Naive thymus-derived CD4-positive, alpha-beta T cell (primary cell): ENCODE results near the gene FRMPD4. TPM values are rescaled to one million over a fixed set of nuclear protein-coding genes. Genes with fewer than 3 reads are reported as not detected.
A peak's percentile ranks its signal among the peaks of the same experiment; 100 is the strongest.

ENCODE experiments used
- ATAC-seq: fragments of 150-1000 bp; cut with Tn5 transposase; 2 replicates; pipeline ENCODE4 v1.10.0; 2021; ENCODE audit warnings: mild to moderate bottlenecking, moderate library complexity
- CTCF ChIA-PET: fragments of 350-600 bp; sonication (Branson Sonifier 250); formaldehyde crosslinking; loops from one replicate; lab custom pipeline; 2021; ENCODE audit warnings: antibody characterized with exemption; lab: Charles Lee
- POLR2A ChIA-PET: fragments of 350-600 bp; sonication (Branson Sonifier 250); formaldehyde crosslinking; loops from one replicate; lab custom pipeline; 2021; ENCODE audit warnings: antibody characterized with exemption, inconsistent platforms; lab: Charles Lee
- DNase-seq, 9 donors: peaks; one replicate each; pipeline versions ENCODE4 v3.0.0 to v3.0.0-alpha.2; 2020 to 2022; ENCODE audit warnings: mixed read lengths in 1 of 9
- H3K27ac ChIP-seq: one replicate; pipeline ENCODE4 v1.7.0; 2013; ENCODE audit warnings: mild to moderate bottlenecking, low read depth, low read length, moderate library complexity
- H3K27me3 ChIP-seq, 2 donors: one replicate each; pipeline ENCODE4 v1.7.0; 2013; ENCODE audit warnings: low read length in 2 of 2, mild to moderate bottlenecking in 2 of 2, moderate library complexity in 2 of 2; ENCODE audit not compliant: control insufficient read depth in 2 of 2, insufficient read depth in 2 of 2
- H3K36me3 ChIP-seq, 3 experiments: 1 replicate in 2 of 3; 2 replicates in 1 of 3; pipeline ENCODE4 v1.7.0; 2013; ENCODE audit warnings: low read length in 3 of 3, mild to moderate bottlenecking in 3 of 3, moderate library complexity in 1 of 3; ENCODE audit not compliant: insufficient read depth in 3 of 3, control insufficient read depth in 2 of 3
- H3K4me1 ChIP-seq, 2 donors: one replicate each; pipeline ENCODE4 v1.7.0; 2013; ENCODE audit warnings: low read length in 2 of 2, mild to moderate bottlenecking in 2 of 2, moderate library complexity in 1 of 2; ENCODE audit not compliant: control insufficient read depth in 2 of 2, insufficient read depth in 2 of 2
- H3K4me3 ChIP-seq: 2 replicates; pipeline ENCODE4 v1.7.0; 2013; ENCODE audit warnings: mild to moderate bottlenecking, low read length
- H3K9me3 ChIP-seq, 3 experiments: 1 replicate in 2 of 3; 2 replicates in 1 of 3; pipeline ENCODE4 v1.7.0; 2013; ENCODE audit warnings: low read length in 3 of 3; ENCODE audit not compliant: control insufficient read depth in 2 of 3
- H3K27ac Mint-ChIP-seq, 9 donors: one replicate each; pipeline ENCODE4 v1.8.0; 2020 to 2022; ENCODE audit warnings: mixed read lengths in 9 of 9, mild to moderate bottlenecking in 8 of 9, moderate library complexity in 5 of 9, inconsistent platforms in 2 of 9
- H3K27me3 Mint-ChIP-seq, 5 donors: one replicate each; pipeline ENCODE4 v1.8.0; 2021 to 2022; ENCODE audit warnings: mixed read lengths in 5 of 5, mild to moderate bottlenecking in 1 of 5
- H3K36me3 Mint-ChIP-seq, 5 donors: one replicate each; pipeline ENCODE4 v1.8.0; 2020 to 2022; ENCODE audit warnings: mixed read lengths in 5 of 5, mild to moderate bottlenecking in 3 of 5, inconsistent platforms in 1 of 5
- H3K4me1 Mint-ChIP-seq, 7 donors: one replicate each; pipeline ENCODE4 v1.8.0; 2020 to 2022; ENCODE audit warnings: mixed read lengths in 7 of 7, mild to moderate bottlenecking in 3 of 7, inconsistent platforms in 1 of 7
- H3K4me3 Mint-ChIP-seq, 10 donors: one replicate each; pipeline ENCODE4 v1.8.0; 2020 to 2022; ENCODE audit warnings: mild to moderate bottlenecking in 10 of 10, mixed read lengths in 10 of 10, moderate library complexity in 6 of 10, inconsistent platforms in 2 of 10
- H3K9me3 Mint-ChIP-seq, 11 donors: one replicate each; pipeline ENCODE4 v1.8.0; 2020 to 2022; ENCODE audit warnings: mixed read lengths in 11 of 11, mild to moderate bottlenecking in 4 of 11, inconsistent platforms in 1 of 11, moderate library complexity in 1 of 11
- intact Hi-C, 2 donors: fragments of 100-400 bp; cut with micrococcal nuclease; formaldehyde crosslinking; loops; one replicate each; pipeline ENCODE4 v1.15.1; 2023
- polyA plus RNA-seq, 2 donors: library from polyadenylated mRNA; unstranded; fragments of 300-500 nt; fragmentation: Illumina TruSeq; gene quantifications; one replicate each; pipeline ENCODE4 v1.2.3, GENCODE V29; 2021
- total RNA-seq, 6 experiments: library from RNA in 5 of 6; stranded (reverse) in 5 of 6; gene quantifications; 1 replicate in 5 of 6; 2 replicates in 1 of 6; pipeline ENCODE4 v1.2.3 and lab custom pipeline; 2021 to 2026

The FRMPD4 gene
- total and polyA plus RNA-seq, 7 experiments from 2014 or later, result not detected

- DNase-seq, result no peak
- Histone ChIP-seq H3K36me3 (no peaks in the 10 kb centered on the region), H3K27ac (no peak overlapping the region), H3K4me1 (no peaks in the 10 kb centered on the region), H3K4me3 (no peak overlapping the region), H3K27me3 (no peaks in the 10 kb centered on the region), H3K9me3 (no peaks in the 10 kb centered on the region)
- Mint-ChIP-seq H3K27me3 (no peaks in the 10 kb centered on the region), H3K9me3 (peaks cover 0 to 2% (median 0%) of the 10 kb centered on the region in 11 donors), H3K27ac (no peak overlapping the region), H3K36me3 (no peaks in the 10 kb centered on the region), H3K4me1 (no peaks in the 10 kb centered on the region), H3K4me3 (no peak overlapping the region)
- intact Hi-C loops, result no loop called here
- ChIA-PET CTCF (no interaction called here), POLR2A (no interaction called here)
- ATAC-seq, result no peak
Measured at GRCh38 chrX:12197030-12197429, 58.8 kb downstream of the FRMPD4 start.

- DNase-seq (no peak), ATAC-seq (no peak)
- H3K27me3 Mint-ChIP-seq, result peaks cover 0 to 5% (median 0%) of the 10 kb centered on the region in 5 donors
- Histone ChIP-seq H3K9me3 (no peaks in the 10 kb centered on the region), H3K27me3 (no peaks in the 10 kb centered on the region), H3K27ac (no peak overlapping the region), H3K4me1 (no peaks in the 10 kb centered on the region), H3K4me3 (no peak overlapping the region), H3K36me3 (no peaks in the 10 kb centered on the region)
- CTCF ChIA-PET, result no interaction called here
- H3K9me3 Mint-ChIP-seq, result peaks cover 0 to 4% (median 0%) of the 10 kb centered on the region in 11 donors
- H3K36me3 Mint-ChIP-seq, result no peaks in the 10 kb centered on the region
- intact Hi-C loops, result no loop called here
- H3K4me3 Mint-ChIP-seq, result no peak overlapping the region
- POLR2A ChIA-PET, result no interaction called here
- H3K27ac Mint-ChIP-seq, result no peak overlapping the region
- no peaks in the 10 kb centered on the region for H3K4me1 Mint-ChIP-seq
Measured at GRCh38 chrX:12206413-12206812, 68.1 kb downstream of the FRMPD4 start.

GRCh38 chrX:12210196-12210815, 72.0 kb downstream of the FRMPD4 start:
- H3K4me1 Mint-ChIP-seq, result no peaks in the 10 kb centered on the region
- no peaks in the 10 kb centered on the region for H3K9me3 ChIP-seq
- no peaks in the 10 kb centered on the region for H3K27me3 ChIP-seq
- DNase-seq (no peak), ATAC-seq (no peak)
- no peak overlapping the region for H3K4me3 Mint-ChIP-seq
- peaks cover 0 to 2% (median 0%) of the 10 kb centered on the region in 5 donors for H3K27me3 Mint-ChIP-seq
- no peaks in the 10 kb centered on the region for H3K36me3 ChIP-seq
- H3K9me3 Mint-ChIP-seq, result peaks cover 0 to 4% (median 0%) of the 10 kb centered on the region in 11 donors
- H3K4me1 ChIP-seq, result no peaks in the 10 kb centered on the region
- CTCF ChIA-PET, result no interaction called here
- intact Hi-C loops, result no loop called here
- POLR2A ChIA-PET, result no interaction called here
- H3K27ac ChIP-seq, result no peak overlapping the region
- H3K4me3 ChIP-seq, result no peak overlapping the region
- H3K27ac Mint-ChIP-seq, result no peak overlapping the region
- H3K36me3 Mint-ChIP-seq, result no peaks in the 10 kb centered on the region

GRCh38 chrX:12210971-12211370, 72.7 kb downstream of the FRMPD4 start:
- H3K4me3 ChIP-seq, result no peak overlapping the region
- no peaks in the 10 kb centered on the region for H3K36me3 ChIP-seq
- Mint-ChIP-seq H3K27ac (no peak overlapping the region), H3K36me3 (no peaks in the 10 kb centered on the region), H3K4me3 (no peak overlapping the region), H3K27me3 (peaks cover 0 to 4% (median 0%) of the 10 kb centered on the region in 5 donors), H3K4me1 (no peaks in the 10 kb centered on the region), H3K9me3 (peaks cover 0 to 4% (median 0%) of the 10 kb centered on the region in 11 donors)
- H3K9me3 ChIP-seq, result no peaks in the 10 kb centered on the region
- H3K27ac ChIP-seq, result no peak overlapping the region
- no peaks in the 10 kb centered on the region for H3K4me1 ChIP-seq
- H3K27me3 ChIP-seq, result no peaks in the 10 kb centered on the region
- ChIA-PET POLR2A (no interaction called here), CTCF (no interaction called here)
- ATAC-seq, result no peak
- no peak for DNase-seq
- intact Hi-C loops, result no loop called here

GRCh38 chrX:12223650-12224049, 85.4 kb downstream of the FRMPD4 start:
- no peak for DNase-seq
- no peaks in the 10 kb centered on the region for H3K9me3 ChIP-seq
- ChIA-PET POLR2A (no interaction called here), CTCF (no interaction called here)
- Mint-ChIP-seq H3K27ac (no peak overlapping the region), H3K36me3 (no peaks in the 10 kb centered on the region), H3K9me3 (no peaks in the 10 kb centered on the region), H3K4me1 (no peaks in the 10 kb centered on the region), H3K4me3 (no peak overlapping the region), H3K27me3 (peaks cover 0 to 4% (median 0%) of the 10 kb centered on the region in 5 donors)
- no peak for ATAC-seq
- intact Hi-C loops, result no loop called here
- H3K4me1 ChIP-seq, result no peaks in the 10 kb centered on the region
- H3K4me3 ChIP-seq, result no peak overlapping the region
- no peaks in the 10 kb centered on the region for H3K36me3 ChIP-seq
- no peak overlapping the region for H3K27ac ChIP-seq
- no peaks in the 10 kb centered on the region for H3K27me3 ChIP-seq

- CTCF ChIA-PET, result no interaction called here
- ATAC-seq (no peak), DNase-seq (no peak)
- H3K4me3 Mint-ChIP-seq, result no peak overlapping the region
- no peaks in the 10 kb centered on the region for H3K4me1 ChIP-seq
- no peak overlapping the region for H3K27ac ChIP-seq
- peaks cover 0 to 4% (median 0%) of the 10 kb centered on the region in 5 donors for H3K27me3 Mint-ChIP-seq
- no peaks in the 10 kb centered on the region for H3K36me3 ChIP-seq
- H3K4me3 ChIP-seq, result no peak overlapping the region
- no peaks in the 10 kb centered on the region for H3K4me1 Mint-ChIP-seq
- H3K9me3 Mint-ChIP-seq, result no peaks in the 10 kb centered on the region
- H3K9me3 ChIP-seq, result no peaks in the 10 kb centered on the region
- POLR2A ChIA-PET, result no interaction called here
- intact Hi-C loops, result no loop called here
- H3K36me3 Mint-ChIP-seq, result no peaks in the 10 kb centered on the region
- H3K27me3 ChIP-seq, result no peaks in the 10 kb centered on the region
- H3K27ac Mint-ChIP-seq, result no peak overlapping the region
Measured at GRCh38 chrX:12225107-12225506, 86.8 kb downstream of the FRMPD4 start.

GRCh38 chrX:12227412-12228041, 89.3 kb downstream of the FRMPD4 start:
- H3K4me3 ChIP-seq, result no peak overlapping the region
- CTCF ChIA-PET, result no interaction called here
- H3K4me1 ChIP-seq, result no peaks in the 10 kb centered on the region
- Mint-ChIP-seq H3K36me3 (no peaks in the 10 kb centered on the region), H3K27ac (no peak overlapping the region), H3K27me3 (no peaks in the 10 kb centered on the region), H3K4me3 (peak overlapping the region in 1 of 10 donors; percentile 32), H3K9me3 (peaks cover 0 to 2% (median 0%) of the 10 kb centered on the region in 11 donors), H3K4me1 (no peaks in the 10 kb centered on the region)
- H3K27me3 ChIP-seq, result no peaks in the 10 kb centered on the region
- intact Hi-C loops, result no loop called here
- H3K9me3 ChIP-seq, result no peaks in the 10 kb centered on the region
- H3K27ac ChIP-seq, result no peak overlapping the region
- POLR2A ChIA-PET, result no interaction called here
- DNase-seq (no peak), ATAC-seq (no peak)
- H3K36me3 ChIP-seq, result no peaks in the 10 kb centered on the region
